GM18907 (cell line): ENCODE data around the gene HMCES.

Experiments used
- ATAC-seq: cut with Tn5 transposase; IDR thresholded peaks from one replicate; pipeline ENCODE4 v1.9.1; 2021; ENCODE audit warnings: mild to moderate bottlenecking, moderate library complexity; ENCODE audit not compliant: unreplicated experiment

HMCES gene

GRCh38 chr3:129278439-129278965, at the start of gene HMCES:
Gene HMCES, plus strand, starts transcription at chr3:129278870. Its CDS starts 863 bp downstream, at chr3:129279733.
- peak; percentile 55 for ATAC-seq

GRCh38 chr3:129228891-129229585, 49.6 kb upstream of the HMCES start:
- ATAC-seq, result no peak

GRCh38 chr3:129230311-129231019, 48.2 kb upstream of the HMCES start:
- ATAC-seq, result no peak

GRCh38 chr3:129231331-129232119, 47.1 kb upstream of the HMCES start:
- ATAC-seq, result no peak

DNA sequence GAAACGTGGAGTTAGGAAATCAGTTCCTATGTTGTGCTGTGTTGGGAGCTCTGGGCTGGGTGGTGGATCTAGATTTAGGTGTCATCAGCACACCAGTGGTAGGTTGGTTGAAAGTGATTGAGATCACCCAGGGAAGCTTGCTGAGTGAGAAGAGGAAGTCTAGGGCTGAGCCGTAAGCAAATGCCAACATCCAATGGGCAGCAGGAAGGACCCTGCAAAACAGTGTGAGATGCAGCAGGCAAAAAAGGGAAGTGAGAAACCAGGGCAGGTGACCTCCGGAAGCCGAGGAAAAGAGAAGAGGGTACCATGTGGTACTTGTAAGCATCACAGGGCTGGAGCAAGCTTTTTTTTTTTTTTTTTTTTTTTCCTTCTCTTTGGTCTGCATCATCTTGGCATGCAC, 45.1 kb upstream of the HMCES start:
- ATAC-seq, result peak; percentile 89

DNA sequence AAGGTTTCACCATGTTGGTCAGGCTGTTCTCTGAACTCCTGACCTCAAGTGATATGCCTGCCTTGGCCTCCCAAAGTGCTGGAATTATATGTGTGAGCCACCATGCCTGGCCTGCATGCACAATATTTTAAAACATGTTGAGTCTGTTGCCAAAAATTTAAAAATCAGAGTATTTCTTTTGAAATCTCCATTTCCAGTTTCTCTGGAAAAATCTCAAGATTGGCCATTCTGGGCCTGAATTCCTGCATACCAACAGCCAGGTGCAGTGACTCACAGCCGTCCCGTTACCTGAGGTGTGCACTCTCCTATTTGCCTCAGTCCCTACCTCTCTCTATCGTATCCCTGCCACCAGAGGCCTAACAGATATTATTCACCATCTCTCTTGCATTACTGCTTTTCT, 44.2 kb upstream of the HMCES start:
- no peak for ATAC-seq

DNA sequence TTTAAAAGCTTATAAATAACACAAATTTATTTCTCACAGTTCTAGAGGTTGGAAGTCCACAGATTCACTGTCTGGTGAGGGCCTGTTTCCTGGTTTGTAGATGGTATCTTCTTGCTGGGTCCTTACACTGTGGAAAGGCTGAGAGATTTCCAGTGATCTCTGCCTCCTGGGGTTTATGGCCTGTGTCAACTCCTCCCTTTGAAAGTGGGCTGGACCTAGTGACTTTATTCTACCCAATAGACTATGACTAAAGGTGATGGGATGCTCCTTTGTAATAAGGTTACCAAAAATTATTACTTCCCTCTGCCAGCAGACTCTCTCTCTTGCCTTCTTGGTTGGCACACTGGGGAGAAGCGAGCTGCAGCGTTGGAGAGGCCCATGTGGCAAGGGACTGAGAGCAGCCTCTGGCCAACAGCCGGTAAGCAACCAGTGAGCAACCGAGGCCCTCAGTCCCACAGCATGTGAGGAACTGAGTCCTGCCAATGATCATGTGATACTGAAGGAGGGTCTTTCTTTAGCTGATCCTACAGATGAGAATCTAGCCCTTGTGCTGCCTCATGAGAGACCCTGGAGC, 43.2 kb upstream of the HMCES start:
- ATAC-seq, result no peak

GRCh38 chr3:129238945-129239705, 39.5 kb upstream of the HMCES start:
- no peak for ATAC-seq

DNA sequence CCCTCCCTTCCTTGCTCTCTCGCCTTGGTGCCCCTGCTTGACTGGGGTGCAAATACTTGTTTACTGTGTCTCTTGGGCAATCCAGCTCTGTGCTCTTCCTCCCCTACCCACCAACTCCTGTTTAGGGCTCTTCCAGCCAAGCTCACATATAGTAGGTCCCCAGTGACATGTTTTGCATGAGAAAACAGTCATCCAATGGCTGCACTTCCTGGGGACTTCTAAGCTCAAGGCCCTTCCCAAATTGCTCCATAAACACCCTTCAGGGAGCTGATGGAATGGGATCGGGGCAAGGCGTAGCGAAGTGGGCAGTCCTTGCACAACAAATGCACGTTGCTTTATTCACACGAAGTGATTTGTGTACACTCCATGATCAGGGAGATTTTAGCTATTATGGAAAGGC, 38.7 kb upstream of the HMCES start:
- no peak for ATAC-seq

DNA sequence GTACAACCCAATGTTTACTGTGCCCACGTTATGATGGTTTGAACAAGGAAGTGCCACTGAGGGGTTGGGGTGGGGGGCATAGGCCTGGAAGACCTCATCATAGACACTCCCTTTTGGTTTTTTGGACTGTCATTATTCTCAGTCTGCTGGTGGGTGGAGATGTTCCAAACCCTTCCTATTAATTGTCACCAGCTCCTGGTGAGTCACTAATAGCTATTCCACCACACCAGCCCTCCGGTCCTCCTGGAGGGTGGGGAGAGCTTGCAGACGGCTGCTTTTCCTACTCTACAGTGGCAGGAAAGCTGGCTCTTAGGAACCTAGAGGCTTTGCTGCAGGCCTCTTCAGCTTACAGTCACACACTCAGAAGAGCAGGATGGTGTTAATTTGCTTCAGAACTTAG, 38.2 kb upstream of the HMCES start:
- ATAC-seq, result no peak

GRCh38 chr3:129245141-129245540, 33.5 kb upstream of the HMCES start:
- no peak for ATAC-seq

- ATAC-seq, result peak; percentile 59
Measured at GRCh38 chr3:129245641-129246306, 32.9 kb upstream of the HMCES start.

GRCh38 chr3:129246636-129247035, 32.0 kb upstream of the HMCES start:
- ATAC-seq, result no peak

GRCh38 chr3:129248286-129248979, 30.2 kb upstream of the HMCES start:
- no peak for ATAC-seq

DNA sequence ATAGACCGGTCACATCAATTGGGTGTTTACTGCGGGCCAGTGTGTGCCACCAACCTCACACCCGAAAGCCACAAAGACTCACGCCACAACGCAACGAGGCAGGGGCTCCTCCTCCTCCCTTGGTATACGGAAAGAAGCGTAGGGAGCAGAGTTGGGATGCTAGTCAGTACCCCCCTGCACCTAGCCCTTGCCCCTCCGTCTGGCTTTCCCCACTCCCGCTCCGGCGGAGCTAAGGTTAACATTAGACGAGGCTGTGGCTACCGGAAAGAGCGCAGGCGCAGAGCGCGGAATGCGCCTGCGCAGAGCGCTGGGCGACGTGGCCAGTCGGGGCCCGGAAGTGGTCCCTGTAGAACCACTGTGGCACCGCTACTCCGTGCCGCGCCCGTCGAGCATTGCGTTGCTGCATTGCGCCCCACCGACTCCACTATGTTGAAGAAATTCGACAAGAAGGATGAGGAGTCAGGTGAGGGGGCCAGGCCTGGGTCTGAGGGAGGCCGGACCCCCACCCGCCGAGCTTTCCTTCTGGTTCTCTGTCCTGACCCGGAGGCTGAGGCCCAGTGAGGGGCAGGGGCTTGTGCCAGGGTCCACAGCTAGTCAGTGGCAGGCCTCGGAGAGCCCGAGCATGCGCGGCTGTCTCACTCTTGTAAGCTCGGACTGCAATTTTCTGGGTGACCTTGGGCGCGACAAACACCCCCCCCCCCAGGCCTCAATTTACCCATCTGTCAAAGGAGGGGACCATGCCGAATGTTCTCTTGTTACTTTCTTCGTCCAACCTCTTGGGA, 29.2 kb upstream of the HMCES start, which contains the start of gene COPG1:
Gene COPG1 (plus strand): TSS at position 323 of the 782 bp plus-strand sequence. CDS start 104 bp downstream, at position 427.
- peak; percentile 78 for ATAC-seq

- ATAC-seq, result no peak
Measured at GRCh38 chr3:129252748-129253147, 25.9 kb upstream of the HMCES start.

- no peak for ATAC-seq
Measured at GRCh38 chr3:129254536-129255230, 24.0 kb upstream of the HMCES start.

DNA sequence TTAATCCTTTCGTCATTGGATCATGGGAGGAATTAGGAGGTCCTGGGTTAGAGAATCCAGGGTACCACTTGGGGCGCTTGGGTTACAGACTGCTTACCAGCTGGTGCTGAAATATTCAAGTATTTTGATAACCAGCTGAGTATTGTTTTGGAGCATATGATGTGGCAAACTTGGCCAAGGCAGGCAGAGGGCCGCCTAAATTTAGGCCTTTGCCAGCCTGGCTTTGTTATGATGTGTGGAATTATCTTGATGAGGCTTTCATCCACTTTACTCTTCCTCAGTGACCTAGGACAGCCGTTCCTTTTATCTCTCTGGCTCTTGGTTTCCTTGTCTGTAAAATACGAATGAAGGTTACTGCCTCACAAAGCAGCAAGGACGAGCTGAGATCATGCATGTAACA, 22.4 kb upstream of the HMCES start:
- ATAC-seq, result no peak
